ENCODE results near the gene ERMAP.

The ERMAP gene

GRCh38 chr1:42783092-42783491 is 33.8 kb upstream of the ERMAP start:
- TF ChIP-seq, protein P1, sequence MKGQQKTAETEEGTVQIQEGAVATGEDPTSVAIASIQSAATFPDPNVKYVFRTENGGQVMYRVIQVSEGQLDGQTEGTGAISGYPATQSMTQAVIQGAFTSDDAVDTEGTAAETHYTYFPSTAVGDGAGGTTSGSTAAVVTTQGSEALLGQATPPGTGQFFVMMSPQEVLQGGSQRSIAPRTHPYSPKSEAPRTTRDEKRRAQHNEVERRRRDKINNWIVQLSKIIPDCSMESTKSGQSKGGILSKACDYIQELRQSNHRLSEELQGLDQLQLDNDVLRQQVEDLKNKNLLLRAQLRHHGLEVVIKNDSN (IDR thresholded peaks at IDR 0.05) = no peak
- TF ChIP-seq CEBPB (IDR thresholded peaks at IDR 0.05) (no peak), EP300 (IDR thresholded peaks at IDR 0.05; ENCODE audit: borderline replicate concordance) (no peak), FOXM1 (IDR thresholded peaks at IDR 0.05; ENCODE audit: borderline replicate concordance, low read depth) (no peak), NFIC (IDR thresholded peaks at IDR 0.05) (no peak), MAX (IDR thresholded peaks at IDR 0.05) (no peak), RAD21 (IDR thresholded peaks at IDR 0.05; ENCODE audit: low read depth) (no peak), EGR1 (IDR thresholded peaks at IDR 0.05) (no peak), TAF1 (IDR thresholded peaks at IDR 0.05; ENCODE audit: low read depth) (no peak), TEAD4 (IDR thresholded peaks at IDR 0.05) (no peak), ZBTB7A (IDR thresholded peaks at IDR 0.05; ENCODE audit: low read depth) (no peak), TCF12 (IDR thresholded peaks at IDR 0.05; ENCODE audit: low read depth) (no peak), REST (IDR thresholded peaks at IDR 0.05; ENCODE audit: low read depth) (no peak), CREB1 (IDR thresholded peaks at IDR 0.05; ENCODE audit: low read depth) (no peak), YY1 (IDR thresholded peaks at IDR 0.05; ENCODE audit: low read depth) (no peak)

DNA sequence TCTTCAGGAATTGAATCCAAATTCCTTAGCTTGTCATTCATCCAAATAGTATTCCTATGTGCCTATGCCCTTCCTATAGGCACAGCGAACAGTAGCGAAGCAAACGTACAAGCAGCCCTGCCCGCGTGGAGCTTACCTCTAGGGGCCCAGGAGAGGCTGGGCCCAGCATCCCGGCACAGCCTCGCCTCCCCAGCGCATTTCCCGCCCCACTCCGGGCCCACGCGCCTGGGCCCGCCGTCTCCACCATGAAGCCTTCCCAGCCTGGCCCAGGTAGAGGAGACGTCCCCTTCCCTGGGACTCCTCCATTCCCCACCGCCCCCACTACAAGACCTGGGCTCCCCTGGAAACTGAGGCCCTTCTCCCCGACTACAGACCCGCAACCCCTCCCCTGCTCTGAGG is 32.4 kb upstream of the ERMAP start:
- TF ChIP-seq TEAD4 (IDR thresholded peaks at IDR 0.05) (no peak), EGR1 (IDR thresholded peaks at IDR 0.05) (no peak)

- TF ChIP-seq NFIC (IDR thresholded peaks at IDR 0.05) = no peak
- TF ChIP-seq, protein P1 (IDR thresholded peaks at IDR 0.05) = no peak
- no peak for TF ChIP-seq CEBPB (IDR thresholded peaks at IDR 0.05)
- no peak for TF ChIP-seq ZBTB7A (IDR thresholded peaks at IDR 0.05; ENCODE audit: low read depth)
Observed at GRCh38 chr1:42784946-42785693, 31.8 kb upstream of the ERMAP start, which contains the start of gene TMEM269. TMEM269 (plus strand) TSS chr1:42784991; CDS start chr1:42789894, 4,903 bp downstream.

DNA sequence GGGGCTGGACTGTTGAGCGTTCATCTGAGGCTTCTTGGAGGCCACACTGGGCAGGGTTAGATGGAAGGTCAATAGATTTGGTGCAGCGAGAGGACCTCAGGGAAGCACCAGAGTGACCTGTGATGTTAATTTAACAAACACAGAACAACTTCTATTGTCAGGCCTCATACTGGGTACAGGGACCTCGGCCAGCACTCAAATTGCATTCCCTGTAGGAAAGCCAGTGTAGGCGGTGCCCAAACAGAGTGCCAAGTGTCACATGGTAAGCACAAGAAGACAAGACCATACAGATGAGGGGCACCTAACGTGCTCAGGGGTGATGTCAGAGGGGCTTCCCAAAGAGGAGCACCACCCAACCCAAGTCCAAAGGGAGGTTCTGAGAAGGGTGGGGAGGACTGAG is 30.8 kb upstream of the ERMAP start:
- TF ChIP-seq CREB1 (IDR thresholded peaks at IDR 0.05; ENCODE audit: low read depth) (no peak), EP300 (IDR thresholded peaks at IDR 0.05; ENCODE audit: borderline replicate concordance) (no peak), RAD21 (IDR thresholded peaks at IDR 0.05; ENCODE audit: low read depth) (no peak), MAX (IDR thresholded peaks at IDR 0.05) (no peak), ZBTB7A (IDR thresholded peaks at IDR 0.05; ENCODE audit: low read depth) (no peak), TEAD4 (IDR thresholded peaks at IDR 0.05) (no peak), REST (IDR thresholded peaks at IDR 0.05; ENCODE audit: low read depth) (no peak), CEBPB (IDR thresholded peaks at IDR 0.05) (no peak), EGR1 (IDR thresholded peaks at IDR 0.05) (no peak), FOXM1 (IDR thresholded peaks at IDR 0.05; ENCODE audit: borderline replicate concordance, low read depth) (no peak), YY1 (IDR thresholded peaks at IDR 0.05; ENCODE audit: low read depth) (no peak), NFIC (IDR thresholded peaks at IDR 0.05) (no peak), TAF1 (IDR thresholded peaks at IDR 0.05; ENCODE audit: low read depth) (no peak), TCF12 (IDR thresholded peaks at IDR 0.05; ENCODE audit: low read depth) (no peak)
- TF ChIP-seq, protein P1 (IDR thresholded peaks at IDR 0.05) = no peak

DNA sequence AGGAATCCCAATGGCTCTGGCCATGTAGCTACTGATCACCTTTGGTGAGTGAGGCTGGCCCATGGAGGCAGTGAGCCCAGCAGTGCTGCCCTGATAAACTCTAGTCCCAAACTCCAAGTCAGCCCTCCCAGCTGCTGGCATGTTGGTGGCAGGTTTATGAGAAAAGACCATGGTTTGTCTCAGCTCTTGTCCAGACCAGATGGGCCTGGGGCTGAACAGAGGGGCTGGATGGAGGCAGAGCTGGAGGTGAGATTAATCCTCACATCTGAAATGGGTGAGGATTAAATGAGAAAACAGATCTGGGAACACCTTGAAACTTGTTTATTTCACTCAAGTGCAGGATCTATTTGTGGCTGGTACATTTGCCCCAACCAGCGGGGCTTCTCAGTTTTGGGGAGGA is 28.9 kb upstream of the ERMAP start:
- TF ChIP-seq ZBTB7A (IDR thresholded peaks at IDR 0.05; ENCODE audit: low read depth) (no peak), FOXM1 (IDR thresholded peaks at IDR 0.05; ENCODE audit: borderline replicate concordance, low read depth) (no peak), NFIC (IDR thresholded peaks at IDR 0.05) (no peak), REST (IDR thresholded peaks at IDR 0.05; ENCODE audit: low read depth) (no peak), YY1 (IDR thresholded peaks at IDR 0.05; ENCODE audit: low read depth) (no peak), RAD21 (IDR thresholded peaks at IDR 0.05; ENCODE audit: low read depth) (no peak), EP300 (IDR thresholded peaks at IDR 0.05; ENCODE audit: borderline replicate concordance) (no peak), TCF12 (IDR thresholded peaks at IDR 0.05; ENCODE audit: low read depth) (no peak), EGR1 (IDR thresholded peaks at IDR 0.05) (no peak), CREB1 (IDR thresholded peaks at IDR 0.05; ENCODE audit: low read depth) (no peak), MAX (IDR thresholded peaks at IDR 0.05) (no peak), TEAD4 (IDR thresholded peaks at IDR 0.05) (no peak), CEBPB (IDR thresholded peaks at IDR 0.05) (no peak), TAF1 (IDR thresholded peaks at IDR 0.05; ENCODE audit: low read depth) (no peak)
- TF ChIP-seq, protein P1 (IDR thresholded peaks at IDR 0.05) = no peak

Data from Ishikawa (cell line).